Fibroblast of lung (primary cell): ENCODE data around the gene DLK1.

Experiments used
- EZH2 ChIP-seq: IDR thresholded peaks from 2 replicates; pipeline ENCODE4 v1.5.1; 2012; ENCODE audit warnings: low read length, control low read depth, mild to moderate bottlenecking; ENCODE audit errors: missing control alignments
- TF ChIP-seq, protein P1 (sequence below), 2 donors: IDR thresholded peaks in 1 of 2; conservative IDR thresholded peaks in 1 of 2; 1 replicate in 1 of 2; 2 replicates in 1 of 2; pipeline ENCODE4 v1.5.1; 2011 to 2012; ENCODE audit warnings: low read length in 2 of 2, control low read depth in 1 of 2, inconsistent platforms in 1 of 2, low read depth in 1 of 2, mild to moderate bottlenecking in 1 of 2

DNA sequence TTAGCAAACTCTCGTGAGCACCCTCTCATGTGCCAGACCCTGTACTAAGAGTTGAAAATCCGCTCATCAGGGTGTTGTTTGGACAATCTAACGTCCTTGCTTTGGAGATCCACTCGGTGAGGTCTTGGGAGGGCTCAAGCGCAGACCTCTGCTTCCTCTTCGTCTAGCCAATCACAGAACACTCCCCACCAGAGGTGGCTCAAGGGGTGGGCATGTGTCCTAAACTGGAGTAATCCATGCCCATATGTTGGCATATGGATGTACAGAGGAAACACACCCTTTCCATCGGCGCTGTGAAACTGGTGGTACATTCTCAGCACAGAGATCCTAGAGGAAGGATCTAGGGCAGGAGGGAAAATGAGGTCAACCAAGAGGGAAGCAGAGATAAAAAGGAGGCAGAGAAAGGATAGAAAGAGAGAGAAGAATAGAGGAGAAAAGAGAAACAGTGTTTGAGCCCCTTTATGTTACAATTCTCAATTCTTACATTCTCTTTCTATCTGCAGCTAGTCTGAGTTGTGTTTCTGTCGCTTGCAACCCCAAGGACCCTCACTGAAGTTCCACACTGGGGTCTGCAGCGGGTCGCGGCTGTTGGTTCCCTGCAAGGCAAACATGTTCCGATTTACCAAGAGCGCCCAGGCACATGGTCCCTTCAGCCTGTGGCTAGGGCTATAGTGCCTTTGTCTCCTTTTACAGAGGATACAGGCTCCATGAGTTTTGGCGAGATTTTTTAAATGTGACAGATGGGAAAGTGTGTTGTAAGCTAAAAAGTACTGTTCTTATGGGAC lies 40.5 kb downstream of the DLK1 start:
- TF ChIP-seq, protein P1, sequence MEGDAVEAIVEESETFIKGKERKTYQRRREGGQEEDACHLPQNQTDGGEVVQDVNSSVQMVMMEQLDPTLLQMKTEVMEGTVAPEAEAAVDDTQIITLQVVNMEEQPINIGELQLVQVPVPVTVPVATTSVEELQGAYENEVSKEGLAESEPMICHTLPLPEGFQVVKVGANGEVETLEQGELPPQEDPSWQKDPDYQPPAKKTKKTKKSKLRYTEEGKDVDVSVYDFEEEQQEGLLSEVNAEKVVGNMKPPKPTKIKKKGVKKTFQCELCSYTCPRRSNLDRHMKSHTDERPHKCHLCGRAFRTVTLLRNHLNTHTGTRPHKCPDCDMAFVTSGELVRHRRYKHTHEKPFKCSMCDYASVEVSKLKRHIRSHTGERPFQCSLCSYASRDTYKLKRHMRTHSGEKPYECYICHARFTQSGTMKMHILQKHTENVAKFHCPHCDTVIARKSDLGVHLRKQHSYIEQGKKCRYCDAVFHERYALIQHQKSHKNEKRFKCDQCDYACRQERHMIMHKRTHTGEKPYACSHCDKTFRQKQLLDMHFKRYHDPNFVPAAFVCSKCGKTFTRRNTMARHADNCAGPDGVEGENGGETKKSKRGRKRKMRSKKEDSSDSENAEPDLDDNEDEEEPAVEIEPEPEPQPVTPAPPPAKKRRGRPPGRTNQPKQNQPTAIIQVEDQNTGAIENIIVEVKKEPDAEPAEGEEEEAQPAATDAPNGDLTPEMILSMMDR (conservative IDR thresholded peaks at IDR 0.05 in 1 of 2, IDR thresholded peaks at IDR 0.05 in 1 of 2; ENCODE audit: low read depth in 1 of 2, low read length in 2 of 2), result no peak
- no peak for TF ChIP-seq EZH2
